Measurements from ENCODE around the gene ATP8A1. TPM values are rescaled to one million over a fixed set of nuclear protein-coding genes. Genes with fewer than 3 reads are reported as not detected.

The ATP8A1 gene
- total RNA-seq, 1 donor from 2014 or later: 278 TPM

GRCh38 chr4:42492962-42493361, 163.9 kb downstream of the ATP8A1 start:
- Mint-ChIP-seq H3K27ac (ENCODE audit: unreplicated experiment) (no peak overlapping the region), H3K9me3 (ENCODE audit: unreplicated experiment) (peaks cover 9% of the 10 kb centered on the region), H3K4me3 (ENCODE audit: unreplicated experiment) (no peak overlapping the region), H3K27me3 (ENCODE audit: unreplicated experiment) (no peaks in the 10 kb centered on the region), H3K4me1 (ENCODE audit: low read depth, unreplicated experiment) (peaks cover 25% of the 10 kb centered on the region), H3K36me3 (ENCODE audit: unreplicated experiment) (peaks cover 9% of the 10 kb centered on the region)
- TF ChIP-seq CTCF (IDR thresholded peaks at IDR 0.05; ENCODE audit: partially characterized antibody, unreplicated experiment): no peak
- no peak for DNase-seq

GRCh38 chr4:42490015-42490414, 166.9 kb downstream of the ATP8A1 start:
- DNase-seq: no peak
- peaks cover 4% of the 10 kb centered on the region for H3K36me3 Mint-ChIP-seq (ENCODE audit: unreplicated experiment)
- H3K4me3 Mint-ChIP-seq (ENCODE audit: unreplicated experiment): no peak overlapping the region
- peaks cover 7% of the 10 kb centered on the region for H3K9me3 Mint-ChIP-seq (ENCODE audit: unreplicated experiment)
- no peak overlapping the region for H3K27ac Mint-ChIP-seq (ENCODE audit: unreplicated experiment)
- H3K27me3 Mint-ChIP-seq (ENCODE audit: unreplicated experiment): no peaks in the 10 kb centered on the region
- TF ChIP-seq CTCF (IDR thresholded peaks at IDR 0.05; ENCODE audit: partially characterized antibody, unreplicated experiment): no peak
- H3K4me1 Mint-ChIP-seq (ENCODE audit: low read depth, unreplicated experiment): peaks cover 12% of the 10 kb centered on the region

GRCh38 chr4:42489095-42489494, 167.8 kb downstream of the ATP8A1 start:
- H3K9me3 Mint-ChIP-seq (ENCODE audit: unreplicated experiment): peaks cover 7% of the 10 kb centered on the region
- no peak overlapping the region for H3K27ac Mint-ChIP-seq (ENCODE audit: unreplicated experiment)
- peaks cover 4% of the 10 kb centered on the region for H3K36me3 Mint-ChIP-seq (ENCODE audit: unreplicated experiment)
- H3K4me3 Mint-ChIP-seq (ENCODE audit: unreplicated experiment): no peak overlapping the region
- no peaks in the 10 kb centered on the region for H3K27me3 Mint-ChIP-seq (ENCODE audit: unreplicated experiment)
- no peak for DNase-seq
- TF ChIP-seq CTCF (IDR thresholded peaks at IDR 0.05; ENCODE audit: partially characterized antibody, unreplicated experiment): no peak
- H3K4me1 Mint-ChIP-seq (ENCODE audit: low read depth, unreplicated experiment): peaks cover 12% of the 10 kb centered on the region

GRCh38 chr4:42488554-42488953, 168.4 kb downstream of the ATP8A1 start:
- H3K4me3 Mint-ChIP-seq (ENCODE audit: unreplicated experiment): no peak overlapping the region
- no peak overlapping the region for H3K27ac Mint-ChIP-seq (ENCODE audit: unreplicated experiment)
- H3K9me3 Mint-ChIP-seq (ENCODE audit: unreplicated experiment): peaks cover 7% of the 10 kb centered on the region
- H3K27me3 Mint-ChIP-seq (ENCODE audit: unreplicated experiment): no peaks in the 10 kb centered on the region
- DNase-seq: no peak
- H3K36me3 Mint-ChIP-seq (ENCODE audit: unreplicated experiment): peaks cover 4% of the 10 kb centered on the region
- no peak for TF ChIP-seq CTCF (IDR thresholded peaks at IDR 0.05; ENCODE audit: partially characterized antibody, unreplicated experiment)
- H3K4me1 Mint-ChIP-seq (ENCODE audit: low read depth, unreplicated experiment): peaks cover 12% of the 10 kb centered on the region

GRCh38 chr4:42488114-42488513, 168.8 kb downstream of the ATP8A1 start:
- H3K9me3 Mint-ChIP-seq (ENCODE audit: unreplicated experiment): peaks cover 7% of the 10 kb centered on the region
- H3K4me3 Mint-ChIP-seq (ENCODE audit: unreplicated experiment): no peak overlapping the region
- no peaks in the 10 kb centered on the region for H3K27me3 Mint-ChIP-seq (ENCODE audit: unreplicated experiment)
- TF ChIP-seq CTCF (IDR thresholded peaks at IDR 0.05; ENCODE audit: partially characterized antibody, unreplicated experiment): no peak
- no peak for DNase-seq
- peak overlapping the region; percentile 36 for H3K27ac Mint-ChIP-seq (ENCODE audit: unreplicated experiment)
- peaks cover 12% of the 10 kb centered on the region for H3K4me1 Mint-ChIP-seq (ENCODE audit: low read depth, unreplicated experiment)
- H3K36me3 Mint-ChIP-seq (ENCODE audit: unreplicated experiment): peaks cover 4% of the 10 kb centered on the region
